GM23338 (cell line): Measurements from ENCODE around the gene CCDC74A. TPM values are rescaled to one million over a fixed set of nuclear protein-coding genes. Genes with fewer than 3 reads are reported as not detected.
"Not testable (repeated sequence)": the region's sequence is repeated elsewhere in the genome, so short reads cannot be mapped to it uniquely, and the experiment has no call there.

Experiments used
- ATAC-seq: fragments of 200-7000 bp; cut with Tn5 transposase; 3 replicates; pipeline ENCODE4 v1.9.1; 2020
- DNase-seq: peaks from one replicate; pipeline ENCODE4 v3.0.0-alpha.2; 2015; ENCODE audit warnings: low spot score
- H2AFZ ChIP-seq: fragments of 200-600 bp; sonication (generic); 2 replicates; pipeline ENCODE4 v1.8.0; 2016; ENCODE audit warnings: antibody characterized with exemption, mild to moderate bottlenecking, moderate library complexity
- H3F3A ChIP-seq: fragments of 200-600 bp; sonication (generic); replicated peaks from 2 replicates; pipeline ENCODE4 v1.8.0; 2017; ENCODE audit warnings: antibody characterized with exemption, mixed run types, low read depth
- H3K27ac ChIP-seq: fragments of 200-600 bp; sonication (generic); 2 replicates; pipeline ENCODE4 v1.6.1; 2016; ENCODE audit warnings: low read depth
- H3K27me3 ChIP-seq: fragments of 200-600 bp; sonication (generic); 2 replicates; pipeline ENCODE4 v1.8.0; 2016; ENCODE audit warnings: mild to moderate bottlenecking, mixed run types, moderate library complexity; ENCODE audit not compliant: insufficient read depth
- H3K36me3 ChIP-seq: fragments of 200-600 bp; sonication (generic); 2 replicates; pipeline ENCODE4 v1.8.0; 2016; ENCODE audit warnings: mild to moderate bottlenecking; ENCODE audit not compliant: insufficient read depth
- H3K4me1 ChIP-seq: fragments of 200-600 bp; sonication (generic); 2 replicates; pipeline ENCODE4 v1.8.0; 2016; ENCODE audit warnings: mild to moderate bottlenecking, moderate library complexity; ENCODE audit not compliant: insufficient read depth
- H3K4me2 ChIP-seq: fragments of 200-600 bp; sonication (generic); 2 replicates; pipeline ENCODE4 v1.7.1; 2017; ENCODE audit warnings: mixed run types
- H3K4me3 ChIP-seq: fragments of 200-600 bp; sonication (generic); 2 replicates; pipeline ENCODE4 v1.6.1; 2016; ENCODE audit warnings: mixed run types
- H3K79me2 ChIP-seq: fragments of 200-600 bp; sonication (generic); replicated peaks from 2 replicates; pipeline ENCODE4 v1.8.0; 2017; ENCODE audit warnings: mild to moderate bottlenecking; ENCODE audit not compliant: insufficient read depth
- H3K9me2 ChIP-seq: fragments of 200-600 bp; sonication (generic); 2 replicates; pipeline ENCODE4 v1.8.0; 2017; ENCODE audit not compliant: insufficient read depth
- H4K20me1 ChIP-seq: fragments of 200-600 bp; sonication (generic); replicated peaks from 2 replicates; pipeline ENCODE4 v1.8.0; 2017; ENCODE audit warnings: mild to moderate bottlenecking; ENCODE audit not compliant: insufficient read depth
- H3K27ac Mint-ChIP-seq: 2 replicates; pipeline ENCODE4 v1.8.0; 2020; ENCODE audit warnings: inconsistent platforms, mild to moderate bottlenecking, moderate library complexity, mixed read lengths
- H3K27me3 Mint-ChIP-seq: 3 replicates; pipeline ENCODE4 v1.8.0; 2022; ENCODE audit warnings: low read depth, mild to moderate bottlenecking, moderate library complexity, mixed read lengths, inconsistent platforms; ENCODE audit not compliant: insufficient read depth, poor library complexity
- H3K36me3 Mint-ChIP-seq: 3 replicates; pipeline ENCODE4 v1.8.0; 2021; ENCODE audit warnings: low read depth, mild to moderate bottlenecking, inconsistent platforms, moderate library complexity, mixed read lengths
- H3K4me1 Mint-ChIP-seq: 3 replicates; pipeline ENCODE4 v1.8.0; 2020; ENCODE audit warnings: mild to moderate bottlenecking, inconsistent platforms, mixed read lengths
- H3K4me3 Mint-ChIP-seq: 3 replicates; pipeline ENCODE4 v1.8.0; 2021; ENCODE audit warnings: moderate library complexity, mild to moderate bottlenecking, inconsistent platforms, mixed read lengths
- H3K9me3 Mint-ChIP-seq: 3 replicates; pipeline ENCODE4 v1.8.0; 2020; ENCODE audit warnings: moderate library complexity, mild to moderate bottlenecking, inconsistent platforms, mixed read lengths
- EZH2phosphoT487 ChIP-seq: fragments of 200-600 bp; sonication (generic); IDR thresholded peaks from one replicate; pipeline ENCODE4 v1.8.1; 2018; ENCODE audit warnings: antibody characterized with exemption; ENCODE audit not compliant: unreplicated experiment
- polyA plus RNA-seq: library from polyadenylated mRNA; unstranded; fragments of >200 nt; fragmentation: Nextera tagmentation; extraction: Ambion mirVana; gene quantifications from 2 replicates; pipeline ENCODE4 v1.2.1, GENCODE V29; 2016
- total RNA-seq: library from RNA; depleted of rRNA; stranded (reverse); fragments of >200 nt; shearing (Covaris generic); gene quantifications from 2 replicates; pipeline ENCODE4 v1.2.3, GENCODE V29; 2014
- TF ChIP-seq, protein P1 (sequence below): IDR thresholded peaks from one replicate; pipeline ENCODE4 v1.6.1; 2018; ENCODE audit warnings: antibody characterized with exemption; ENCODE audit not compliant: unreplicated experiment
- TF ChIP-seq, protein P2 (sequence below): IDR thresholded peaks from 2 replicates; pipeline ENCODE4 v1.6.1; 2016; ENCODE audit warnings: antibody characterized with exemption

CCDC74A gene
- total and polyA plus RNA-seq, 2 experiments from 2014 or later = 16.5 to 47.8 TPM

DNA sequence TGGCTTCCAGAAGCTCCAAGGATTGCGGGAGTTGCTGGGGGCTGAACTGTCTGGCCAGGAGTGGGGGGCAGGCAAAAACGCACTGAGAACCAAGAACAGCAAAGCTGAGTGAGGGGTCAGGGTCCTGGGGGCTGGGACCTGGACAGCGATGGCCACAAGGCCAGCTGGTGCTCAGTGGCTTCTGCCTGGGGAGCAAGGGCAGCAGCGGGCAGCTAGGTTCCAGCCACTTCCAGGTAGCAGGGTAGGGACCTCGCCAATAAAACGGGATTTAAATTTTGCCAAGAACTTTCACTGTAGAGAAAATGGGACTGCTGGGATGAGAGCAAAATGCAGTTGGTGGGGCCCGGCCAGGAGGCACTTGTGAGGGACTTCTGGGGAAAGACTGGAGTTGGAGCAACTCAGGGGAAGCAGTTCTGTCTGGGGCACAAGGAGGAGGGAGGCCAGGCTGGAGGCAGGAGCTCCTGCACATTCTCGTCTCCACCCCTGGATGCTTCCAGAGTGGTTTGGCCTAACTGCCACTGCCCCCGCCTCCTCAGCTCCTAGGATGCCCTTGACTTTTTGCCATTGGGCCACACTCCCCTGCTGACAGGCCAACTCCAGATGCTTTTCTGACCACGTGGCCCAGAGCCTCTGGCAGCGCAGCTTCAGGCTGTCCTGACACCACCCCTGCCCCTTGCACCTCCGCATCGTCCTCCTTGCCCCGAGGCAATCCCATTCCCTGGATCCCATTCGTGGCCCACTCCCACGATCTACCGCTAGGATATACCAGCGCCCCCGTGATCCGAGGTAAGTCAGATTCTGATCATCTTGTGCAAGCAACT is 5.5 kb upstream of the CCDC74A start (continued):
- TF ChIP-seq, protein P1, sequence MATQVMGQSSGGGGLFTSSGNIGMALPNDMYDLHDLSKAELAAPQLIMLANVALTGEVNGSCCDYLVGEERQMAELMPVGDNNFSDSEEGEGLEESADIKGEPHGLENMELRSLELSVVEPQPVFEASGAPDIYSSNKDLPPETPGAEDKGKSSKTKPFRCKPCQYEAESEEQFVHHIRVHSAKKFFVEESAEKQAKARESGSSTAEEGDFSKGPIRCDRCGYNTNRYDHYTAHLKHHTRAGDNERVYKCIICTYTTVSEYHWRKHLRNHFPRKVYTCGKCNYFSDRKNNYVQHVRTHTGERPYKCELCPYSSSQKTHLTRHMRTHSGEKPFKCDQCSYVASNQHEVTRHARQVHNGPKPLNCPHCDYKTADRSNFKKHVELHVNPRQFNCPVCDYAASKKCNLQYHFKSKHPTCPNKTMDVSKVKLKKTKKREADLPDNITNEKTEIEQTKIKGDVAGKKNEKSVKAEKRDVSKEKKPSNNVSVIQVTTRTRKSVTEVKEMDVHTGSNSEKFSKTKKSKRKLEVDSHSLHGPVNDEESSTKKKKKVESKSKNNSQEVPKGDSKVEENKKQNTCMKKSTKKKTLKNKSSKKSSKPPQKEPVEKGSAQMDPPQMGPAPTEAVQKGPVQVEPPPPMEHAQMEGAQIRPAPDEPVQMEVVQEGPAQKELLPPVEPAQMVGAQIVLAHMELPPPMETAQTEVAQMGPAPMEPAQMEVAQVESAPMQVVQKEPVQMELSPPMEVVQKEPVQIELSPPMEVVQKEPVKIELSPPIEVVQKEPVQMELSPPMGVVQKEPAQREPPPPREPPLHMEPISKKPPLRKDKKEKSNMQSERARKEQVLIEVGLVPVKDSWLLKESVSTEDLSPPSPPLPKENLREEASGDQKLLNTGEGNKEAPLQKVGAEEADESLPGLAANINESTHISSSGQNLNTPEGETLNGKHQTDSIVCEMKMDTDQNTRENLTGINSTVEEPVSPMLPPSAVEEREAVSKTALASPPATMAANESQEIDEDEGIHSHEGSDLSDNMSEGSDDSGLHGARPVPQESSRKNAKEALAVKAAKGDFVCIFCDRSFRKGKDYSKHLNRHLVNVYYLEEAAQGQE = no peak
- no peak for TF ChIP-seq EZH2phosphoT487
- TF ChIP-seq, protein P2, sequence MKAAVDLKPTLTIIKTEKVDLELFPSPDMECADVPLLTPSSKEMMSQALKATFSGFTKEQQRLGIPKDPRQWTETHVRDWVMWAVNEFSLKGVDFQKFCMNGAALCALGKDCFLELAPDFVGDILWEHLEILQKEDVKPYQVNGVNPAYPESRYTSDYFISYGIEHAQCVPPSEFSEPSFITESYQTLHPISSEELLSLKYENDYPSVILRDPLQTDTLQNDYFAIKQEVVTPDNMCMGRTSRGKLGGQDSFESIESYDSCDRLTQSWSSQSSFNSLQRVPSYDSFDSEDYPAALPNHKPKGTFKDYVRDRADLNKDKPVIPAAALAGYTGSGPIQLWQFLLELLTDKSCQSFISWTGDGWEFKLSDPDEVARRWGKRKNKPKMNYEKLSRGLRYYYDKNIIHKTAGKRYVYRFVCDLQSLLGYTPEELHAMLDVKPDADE = no peak

DNA sequence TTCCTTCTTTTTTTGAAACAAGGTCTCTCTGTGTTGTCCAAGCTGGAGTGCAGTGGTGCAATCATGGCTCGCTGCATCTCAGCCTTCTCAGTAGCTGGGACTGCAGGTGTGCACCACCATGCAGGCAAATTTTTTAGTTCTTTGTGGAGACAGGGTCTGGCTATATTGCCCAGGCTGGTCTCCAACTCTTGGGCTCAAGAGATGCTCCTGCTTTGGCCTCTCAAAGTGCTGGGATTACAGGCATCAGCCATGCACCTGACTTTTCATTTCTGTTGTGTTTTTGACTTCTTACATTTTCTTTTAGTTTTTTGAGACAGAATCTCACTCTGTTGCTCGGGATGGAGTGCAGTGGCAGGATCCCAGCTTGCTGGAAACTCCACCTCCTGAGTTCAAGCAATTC is 2.4 kb upstream of the CCDC74A start:
- not testable (repeated sequence) for H3F3A ChIP-seq, H2AFZ ChIP-seq, H3K9me3 Mint-ChIP-seq, ATAC-seq, H3K9me2 ChIP-seq, H3K79me2 ChIP-seq, H3K36me3 ChIP-seq, H3K27ac Mint-ChIP-seq, H3K27ac ChIP-seq, H3K27me3 ChIP-seq, H3K4me2 ChIP-seq, DNase-seq, H3K4me3 Mint-ChIP-seq, H3K4me1 ChIP-seq, H3K4me1 Mint-ChIP-seq, H3K36me3 Mint-ChIP-seq, H3K4me3 ChIP-seq, H4K20me1 ChIP-seq
- peaks cover 10% of the 10 kb centered on the region for H3K27me3 Mint-ChIP-seq

DNA sequence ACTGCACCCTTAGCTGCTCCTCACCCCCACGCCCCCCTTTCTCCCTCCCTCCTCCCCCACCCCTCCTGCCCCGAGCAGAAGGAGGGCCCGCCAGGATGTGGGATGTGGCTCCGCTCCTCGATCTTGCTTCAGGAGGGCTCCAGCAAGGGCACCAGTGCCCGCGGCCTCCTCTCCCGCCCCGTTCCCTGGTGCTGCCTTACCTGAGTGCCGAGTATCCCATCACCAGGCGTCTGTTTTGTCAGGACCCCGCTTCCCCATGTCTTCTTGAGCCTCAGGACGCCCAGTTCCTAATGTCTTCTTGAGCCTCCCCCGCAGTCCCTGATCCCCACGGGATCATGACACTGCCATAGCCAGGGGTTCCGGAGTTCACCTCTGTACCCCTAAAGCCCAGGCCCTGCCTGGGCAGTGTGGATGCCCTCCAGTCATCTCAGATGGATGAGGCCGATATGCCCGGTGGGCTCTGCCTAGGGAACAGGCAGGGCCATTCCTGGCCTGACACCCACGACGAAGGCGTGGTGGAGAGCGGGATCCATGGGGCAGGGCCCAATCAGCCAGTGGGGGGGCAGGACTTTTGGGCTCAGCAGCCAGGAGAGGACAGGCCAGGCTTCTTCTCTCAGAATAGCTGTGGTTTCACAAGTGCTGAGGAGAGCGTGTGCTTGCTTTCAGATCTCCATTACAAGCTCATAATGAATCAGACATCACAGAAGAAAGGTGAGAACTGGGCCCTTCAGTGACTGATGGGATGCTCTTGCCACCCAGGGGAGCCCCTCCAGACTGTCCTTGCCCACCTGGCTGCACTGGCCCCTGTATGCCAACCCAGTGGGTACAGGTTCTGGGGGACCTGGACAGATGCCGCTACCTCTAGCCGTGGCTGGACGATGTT is 1.5 kb downstream of the CCDC74A start:
- not testable (repeated sequence) for H3F3A ChIP-seq, H3K4me1 ChIP-seq, H3K79me2 ChIP-seq, H4K20me1 ChIP-seq, H3K36me3 Mint-ChIP-seq, H3K27me3 ChIP-seq, H3K9me2 ChIP-seq, H3K9me3 Mint-ChIP-seq, H3K27ac ChIP-seq, H3K36me3 ChIP-seq, H3K4me1 Mint-ChIP-seq, H3K27ac Mint-ChIP-seq, H2AFZ ChIP-seq
- ATAC-seq (peak; percentile 18), DNase-seq (peak; percentile 41)
- peak overlapping the region; percentile 57; the same call in 1 of the 2 replicates for H3K4me3 ChIP-seq
- Mint-ChIP-seq H3K4me3 (peak overlapping the region; percentile 63), H3K27me3 (peaks cover 10% of the 10 kb centered on the region)
- H3K4me2 ChIP-seq = peak overlapping the region; percentile 72; the same call in 1 of the 2 replicates

DNA sequence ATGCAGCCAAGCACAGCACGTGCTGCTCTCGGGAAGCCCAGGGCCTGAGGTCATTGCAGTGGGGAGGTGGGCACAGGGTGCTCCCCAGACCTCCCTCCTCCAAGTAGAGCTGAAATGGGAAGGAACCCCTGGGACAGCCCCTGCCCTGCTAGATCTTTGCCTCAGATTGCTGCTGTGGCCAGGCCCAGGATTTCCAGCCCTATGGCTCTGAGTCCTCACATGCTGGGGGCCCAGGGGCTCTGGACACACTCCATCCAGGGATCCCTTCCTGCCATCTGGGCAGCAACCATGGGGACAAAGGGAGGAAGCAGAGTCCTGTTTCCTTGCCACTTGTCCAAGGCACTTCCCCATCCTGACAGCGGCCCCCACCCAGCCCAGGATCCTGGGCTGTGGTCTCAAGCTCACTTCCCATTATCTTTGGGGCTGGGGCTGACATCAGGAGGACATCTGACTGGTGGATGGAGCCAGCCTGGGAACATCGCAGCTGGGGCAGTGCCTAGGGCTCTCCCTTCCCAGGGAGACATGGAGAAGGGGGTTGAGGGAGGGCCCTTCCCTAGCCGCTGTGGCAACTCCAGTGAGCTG is 2.3 kb downstream of the CCDC74A start:
- not testable (repeated sequence) for DNase-seq, H3K4me2 ChIP-seq, H4K20me1 ChIP-seq

More for the DNA sequence above, 2.3 kb downstream of the CCDC74A start:
- not testable (repeated sequence) for ATAC-seq, H2AFZ ChIP-seq, H3K36me3 ChIP-seq, H3K79me2 ChIP-seq, H3K36me3 Mint-ChIP-seq, H3K27ac Mint-ChIP-seq, H3K9me2 ChIP-seq, H3K4me1 Mint-ChIP-seq, H3K4me3 Mint-ChIP-seq, H3K27ac ChIP-seq, H3K4me3 ChIP-seq, H3F3A ChIP-seq, H3K27me3 ChIP-seq, H3K9me3 Mint-ChIP-seq, H3K4me1 ChIP-seq
- H3K27me3 Mint-ChIP-seq = peaks cover 10% of the 10 kb centered on the region
